Esophagus squamous epithelium (tissue), 4 donors: ENCODE results near the gene ABR.

Experiments
- CTCF ChIP-seq, 6 experiments: fragments of 450-650 bp in 4 of 6; fragments of 200-600 bp in 2 of 6; sonication (generic) in 2 of 6; IDR thresholded peaks; one replicate each; pipeline ENCODE4 v1.5.1; 2016 to 2019; ENCODE audit warnings: antibody characterized with exemption in 6 of 6, mild to moderate bottlenecking in 4 of 6, moderate library complexity in 4 of 6
- POLR2A ChIP-seq, 4 donors: fragments of 450-650 bp; IDR thresholded peaks; one replicate each; pipeline ENCODE4 v1.6.1; 2017; ENCODE audit warnings: antibody characterized with exemption in 4 of 4, mild to moderate bottlenecking in 4 of 4, moderate library complexity in 3 of 4

- no peak for TF ChIP-seq CTCF (IDR thresholded peaks at IDR 0.05)
- no peak for TF ChIP-seq POLR2A (IDR thresholded peaks at IDR 0.05)
These were observed 22.5 kb upstream of the ABR start for GRCh38 chr17:1202291-1202690.
